ENCODE measurements around the gene MOXD1. TPM values are rescaled to one million over a fixed set of nuclear protein-coding genes. Genes with fewer than 3 reads are reported as not detected.

Gene MOXD1
- total and polyA plus RNA-seq, 12 donors, result 0.80 to 4.9 (median 1.9) TPM

DNA sequence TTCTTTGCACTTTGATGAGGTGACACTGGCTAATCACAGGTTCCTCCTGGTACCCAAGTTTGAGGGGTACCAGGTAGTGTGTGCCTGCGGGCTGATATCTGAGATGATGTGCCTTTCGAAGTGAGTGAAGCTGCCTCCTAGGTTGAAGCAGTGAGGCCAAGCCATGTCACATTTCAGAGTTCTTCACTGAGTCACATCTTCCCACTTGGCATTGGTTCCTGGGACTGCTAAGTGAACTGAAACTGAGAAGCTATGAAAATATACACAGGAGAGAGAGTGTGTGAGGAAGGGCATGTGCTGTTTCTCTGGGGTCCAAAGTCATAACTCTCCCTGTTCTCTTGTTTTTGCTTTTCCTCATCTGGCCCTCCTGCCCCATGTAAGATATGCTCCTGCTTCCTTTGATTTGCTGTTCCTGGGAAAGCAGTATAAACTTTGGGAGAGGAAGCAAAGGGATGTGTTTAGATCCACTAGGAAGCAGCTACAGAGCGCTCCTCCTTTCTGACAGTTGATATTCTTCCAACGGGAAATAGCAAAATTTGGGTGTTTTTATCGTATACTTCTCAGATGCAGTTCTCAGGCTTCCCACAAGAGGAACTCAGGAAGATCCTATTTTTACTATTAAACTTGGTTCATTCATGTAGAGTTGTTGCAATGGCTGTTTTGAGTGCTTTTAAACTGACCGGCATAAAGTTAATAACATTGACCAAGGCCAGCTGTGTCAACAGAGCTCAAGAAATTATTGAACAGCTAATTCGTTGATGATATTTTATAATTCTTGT is 153.7 kb downstream of the MOXD1 start:
- Histone ChIP-seq H3K4me1 (no peaks in the 10 kb centered on the region), H3K27ac (no peak overlapping the region), H3K36me3 (no peaks in the 10 kb centered on the region), H3K27me3 (no peaks in the 10 kb centered on the region), H3K4me3 (no peak overlapping the region), H3K9me3 (peaks cover 0 to 13% (median 0%) of the 10 kb centered on the region in 11 donors)
- intact Hi-C loops (cut with DNase I), result no loop called here
- no peak for DNase-seq
- TF ChIP-seq, protein P1, sequence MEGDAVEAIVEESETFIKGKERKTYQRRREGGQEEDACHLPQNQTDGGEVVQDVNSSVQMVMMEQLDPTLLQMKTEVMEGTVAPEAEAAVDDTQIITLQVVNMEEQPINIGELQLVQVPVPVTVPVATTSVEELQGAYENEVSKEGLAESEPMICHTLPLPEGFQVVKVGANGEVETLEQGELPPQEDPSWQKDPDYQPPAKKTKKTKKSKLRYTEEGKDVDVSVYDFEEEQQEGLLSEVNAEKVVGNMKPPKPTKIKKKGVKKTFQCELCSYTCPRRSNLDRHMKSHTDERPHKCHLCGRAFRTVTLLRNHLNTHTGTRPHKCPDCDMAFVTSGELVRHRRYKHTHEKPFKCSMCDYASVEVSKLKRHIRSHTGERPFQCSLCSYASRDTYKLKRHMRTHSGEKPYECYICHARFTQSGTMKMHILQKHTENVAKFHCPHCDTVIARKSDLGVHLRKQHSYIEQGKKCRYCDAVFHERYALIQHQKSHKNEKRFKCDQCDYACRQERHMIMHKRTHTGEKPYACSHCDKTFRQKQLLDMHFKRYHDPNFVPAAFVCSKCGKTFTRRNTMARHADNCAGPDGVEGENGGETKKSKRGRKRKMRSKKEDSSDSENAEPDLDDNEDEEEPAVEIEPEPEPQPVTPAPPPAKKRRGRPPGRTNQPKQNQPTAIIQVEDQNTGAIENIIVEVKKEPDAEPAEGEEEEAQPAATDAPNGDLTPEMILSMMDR (IDR thresholded peaks at IDR 0.05), result no peak
- WGBS, 2 donors, result 70% methylated on average over 7 of the region's 7 CpGs
- ATAC-seq, result no peak

DNA sequence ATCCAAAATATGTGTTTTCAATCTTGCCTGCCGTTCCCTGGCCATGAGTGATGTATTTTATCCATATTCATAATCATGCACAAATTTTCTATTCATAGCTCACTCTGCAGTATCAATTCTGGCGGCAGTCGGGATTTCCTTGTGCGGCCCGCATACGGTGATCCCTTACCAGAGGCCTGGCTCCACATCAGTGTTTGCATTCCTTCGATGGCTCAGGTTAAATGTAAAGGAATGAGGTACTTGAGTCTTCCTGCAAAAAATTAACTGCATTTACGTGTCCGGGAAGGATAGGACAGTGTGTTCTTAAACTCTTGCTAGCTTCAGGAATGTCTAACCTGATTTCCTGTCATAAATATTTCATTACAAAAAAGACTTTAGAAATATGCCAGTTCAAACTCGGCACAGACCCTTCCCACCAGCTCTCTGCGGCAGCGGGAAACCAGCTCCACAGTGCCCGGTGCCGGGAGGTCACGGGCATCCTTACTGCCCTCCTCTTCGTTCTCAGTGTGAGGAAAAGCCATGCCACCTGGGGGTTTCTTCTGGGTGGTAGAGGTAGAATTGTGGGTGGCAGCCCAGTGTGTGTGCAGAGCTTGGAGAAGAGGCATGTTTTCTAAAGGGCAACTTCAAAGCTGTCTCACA is 154.5 kb downstream of the MOXD1 start:
- H3K4me3 ChIP-seq, result no peak overlapping the region
- no peaks in the 10 kb centered on the region for H3K27me3 ChIP-seq
- intact Hi-C loops (cut with DNase I), result no loop called here
- 89 to 92% methylated on average over 16 of the region's 16 CpGs for WGBS, 2 donors
- H3K36me3 ChIP-seq, result no peaks in the 10 kb centered on the region
- no peak overlapping the region for H3K27ac ChIP-seq
- no peak for DNase-seq
- no peak for ATAC-seq
- TF ChIP-seq, protein P1 (IDR thresholded peaks at IDR 0.05), result no peak
- no peaks in the 10 kb centered on the region for H3K4me1 ChIP-seq
- peaks cover 0 to 5% (median 0%) of the 10 kb centered on the region in 11 donors for H3K9me3 ChIP-seq

DNA sequence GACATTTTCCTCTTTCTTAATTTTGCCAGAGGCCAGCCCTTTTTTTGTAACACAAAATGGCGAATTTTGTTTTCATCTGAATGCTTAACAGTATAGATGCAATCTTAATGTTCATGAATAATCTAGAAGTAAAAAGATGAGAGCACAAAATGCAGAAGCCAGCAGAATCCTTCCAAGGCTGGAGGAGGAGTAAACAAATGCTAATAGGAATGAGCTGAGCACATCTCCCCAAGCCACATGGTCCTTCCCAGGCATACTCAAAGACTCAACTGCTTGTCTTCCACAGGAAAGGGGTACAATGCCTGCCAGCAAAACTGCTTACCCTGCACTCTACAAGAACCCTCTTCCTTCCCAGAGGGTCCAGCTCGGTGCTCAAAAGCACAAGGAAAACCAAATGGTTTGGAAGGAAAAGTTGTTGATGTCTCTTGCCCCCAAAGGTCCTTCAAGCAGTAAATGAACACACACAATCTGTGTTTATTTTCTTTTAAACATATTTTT is 155.1 kb downstream of the MOXD1 start:
- H3K27me3 ChIP-seq, result no peaks in the 10 kb centered on the region
- H3K36me3 ChIP-seq, result no peaks in the 10 kb centered on the region
- WGBS, 2 donors, result 77 to 83% methylated on average over 2 of the region's 2 CpGs
- no peaks in the 10 kb centered on the region for H3K4me1 ChIP-seq
- intact Hi-C loops (cut with DNase I), result no loop called here
- DNase-seq, result no peak
- ATAC-seq, result no peak
- H3K27ac ChIP-seq, result no peak overlapping the region
- TF ChIP-seq, protein P1 (IDR thresholded peaks at IDR 0.05), result no peak
- no peak overlapping the region for H3K4me3 ChIP-seq
- H3K9me3 ChIP-seq, result peaks cover 0 to 2% (median 0%) of the 10 kb centered on the region in 11 donors

Other genes with a start within 250 kb of the MOXD1 start
- gene STX7, start 111.6 kb upstream of the MOXD1 start, total RNA-seq, result 10 to 100 TPM; 50.4 to 71.4 (median 61.3) TPM
- gene STX7, start 111.6 kb upstream of the MOXD1 start, polyA plus RNA-seq, result 10 to 100 TPM in 1 of 2 donors, 1 to 10 TPM in 1; 6.4 to 11.9 TPM
- not detected for gene TAAR9, start 136.8 kb upstream of the MOXD1 start, total RNA-seq
- gene TAAR9, start 136.8 kb upstream of the MOXD1 start, polyA plus RNA-seq, result not detected
- gene TAAR8, start 151.2 kb upstream of the MOXD1 start, total RNA-seq, result not detected
- not detected for gene TAAR8, start 151.2 kb upstream of the MOXD1 start, polyA plus RNA-seq
- gene TAAR6, start 168.8 kb upstream of the MOXD1 start, total RNA-seq, result not detected
- gene TAAR6, start 168.8 kb upstream of the MOXD1 start, polyA plus RNA-seq, result not detected
- gene TAAR5, start 188.3 kb upstream of the MOXD1 start, total RNA-seq, result not detected
- not detected for gene TAAR5, start 188.3 kb upstream of the MOXD1 start, polyA plus RNA-seq
- not detected for gene TAAR2, start 222.8 kb upstream of the MOXD1 start, total RNA-seq
- not detected for gene TAAR2, start 222.8 kb upstream of the MOXD1 start, polyA plus RNA-seq